Measurements from ENCODE around the gene REXO1. TPM values are rescaled to one million over a fixed set of nuclear protein-coding genes. Genes with fewer than 3 reads are reported as not detected.

Gene REXO1
- total RNA-seq, 1 experiment from 2014 or later: 61.1 TPM

GRCh38 chr19:1832046-1832663 lies 16.1 kb downstream of the REXO1 start (continued):
- TF ChIP-seq CTCF (IDR thresholded peaks at IDR 0.05): no peak
- no peak for TF ChIP-seq PRDM15 (CRISPR knock-in tag; IDR thresholded peaks at IDR 0.05)
- TF ChIP-seq TEAD1 (CRISPR knock-in tag; IDR thresholded peaks at IDR 0.05): no peak
- no peak for TF ChIP-seq ZNF281 (CRISPR knock-in tag; IDR thresholded peaks at IDR 0.05)
- TF ChIP-seq ZNF423 (CRISPR knock-in tag; IDR thresholded peaks at IDR 0.05): no peak
- TF ChIP-seq E2F4 (CRISPR knock-in tag; IDR thresholded peaks at IDR 0.05; ENCODE audit: borderline replicate concordance, low read depth): no peak

- Mint-ChIP-seq H3K4me1 (peaks cover 1% of the 10 kb centered on the region; the same call in 1 of the 2 replicates), H3K27ac (peak overlapping the region; percentile 61), H3K27me3 (ENCODE audit: low read depth) (no peaks in the 10 kb centered on the region), H3K36me3 (peaks cover under 1% of the 10 kb centered on the region), H3K9me3 (no peaks in the 10 kb centered on the region), H3K4me3 (no peak overlapping the region)
- POLR2A ChIA-PET: interaction anchor here (0.6 kb wide), 1 partner anchor 171 kb away, joined by 7 read pairs; no protein-coding TSS in a partner anchor
- ATAC-seq (no peak), DNase-seq (ENCODE audit: low spot score) (no peak)
- no peak for TF ChIP-seq STAT6 (CRISPR knock-in tag; conservative IDR thresholded peaks at IDR 0.05; ENCODE audit: low read depth)
- no peak for TF ChIP-seq AFF4 (CRISPR knock-in tag; IDR thresholded peaks at IDR 0.05; ENCODE audit: borderline replicate concordance)
- no peak for TF ChIP-seq ZNF512 (CRISPR knock-in tag; IDR thresholded peaks at IDR 0.05; ENCODE audit: borderline replicate concordance)
- TF ChIP-seq TEAD1 (CRISPR knock-in tag; IDR thresholded peaks at IDR 0.05): no peak
- no peak for TF ChIP-seq SP1 (CRISPR knock-in tag; conservative IDR thresholded peaks at IDR 0.05)
- TF ChIP-seq PREB (CRISPR knock-in tag; IDR thresholded peaks at IDR 0.05; ENCODE audit: borderline replicate concordance): no peak
- no peak for TF ChIP-seq ZNF416 (CRISPR knock-in tag; IDR thresholded peaks at IDR 0.05)
- no peak for TF ChIP-seq ESRRA (CRISPR knock-in tag; IDR thresholded peaks at IDR 0.05; ENCODE audit: borderline replicate concordance)
- TF ChIP-seq MYBL2 (CRISPR knock-in tag; IDR thresholded peaks at IDR 0.05): no peak
- CTCF ChIA-PET: no interaction called here
Measured at GRCh38 chr19:1830978-1831377, 17.3 kb downstream of the REXO1 start.

All from WTC11 (cell line).